Tibial nerve (tissue), 4 donors: ENCODE data around the gene STMN3. TPM values are rescaled to one million over a fixed set of nuclear protein-coding genes. Genes with fewer than 3 reads are reported as not detected.
A peak's percentile ranks its signal among the peaks of the same experiment; 100 is the strongest.
"Not testable (repeated sequence)": the region's sequence is repeated elsewhere in the genome, so short reads cannot be mapped to it uniquely, and the experiment has no call there.

ENCODE experiments used
- DNase-seq, 2 donors: peaks; one replicate each; pipeline ENCODE4 v3.0.0-alpha.2; 2019; ENCODE audit warnings: low spot score in 2 of 2
- H3K27ac ChIP-seq, 4 donors: fragments of 200-600 bp; sonication (generic) in 3 of 4; one replicate each; pipeline ENCODE4 v1.5.1; 2017 to 2019; ENCODE audit warnings: mild to moderate bottlenecking in 1 of 4
- H3K27me3 ChIP-seq, 2 donors: fragments of 200-600 bp; sonication (generic) in 1 of 2; one replicate each; pipeline versions ENCODE4 v1.5.1 to v1.6.0; 2017 to 2019
- H3K36me3 ChIP-seq, 3 donors: fragments of 200-600 bp; sonication (generic); one replicate each; pipeline ENCODE4 v1.5.1; 2018 to 2019
- H3K4me1 ChIP-seq, 4 donors: fragments of 200-600 bp; sonication (generic) in 3 of 4; one replicate each; pipeline ENCODE4 v1.5.1; 2017 to 2019
- H3K4me3 ChIP-seq, 4 donors: fragments of 200-600 bp; sonication (generic) in 3 of 4; one replicate each; pipeline ENCODE4 v1.5.1; 2017 to 2019; ENCODE audit warnings: mild to moderate bottlenecking in 1 of 4, moderate library complexity in 1 of 4
- H3K9me3 ChIP-seq, 4 donors: fragments of 200-600 bp; sonication (generic) in 3 of 4; one replicate each; pipeline ENCODE4 v1.5.1; 2017 to 2019
- CTCF ChIP-seq, 5 experiments: fragments of 200-600 bp in 3 of 5; fragments of 450-650 bp in 2 of 5; sonication (generic) in 3 of 5; IDR thresholded peaks; one replicate each; pipeline ENCODE4 v1.5.1; 2016 to 2019; ENCODE audit warnings: antibody characterized with exemption in 5 of 5, mild to moderate bottlenecking in 3 of 5, moderate library complexity in 2 of 5
- EP300 ChIP-seq, 2 donors: sonication (generic); formaldehyde crosslinking; IDR thresholded peaks; one replicate each; pipeline ENCODE4 v1.6.1; 2017; ENCODE audit warnings: antibody characterized with exemption in 2 of 2, mild to moderate bottlenecking in 1 of 2
- POLR2A ChIP-seq, 2 donors: fragments of 450-650 bp; IDR thresholded peaks; one replicate each; pipeline ENCODE4 v1.6.1; 2017; ENCODE audit warnings: antibody characterized with exemption in 2 of 2, mild to moderate bottlenecking in 2 of 2, moderate library complexity in 2 of 2
- WGBS, 2 donors: methylation state at CpG; one replicate each; pipeline ENCODE4 v1.1.5; 2018; 5-methylcytosine and 5-hydroxymethylcytosine counted together
- total RNA-seq, 4 donors: library from RNA; depleted of rRNA; stranded (reverse); fragments of >200 nt; gene quantifications; one replicate each; pipeline ENCODE4 v1.1.0, GENCODE V29; 2016

The STMN3 gene
- total RNA-seq, 4 donors from 2014 or later, result 12.3 to 26.4 (median 15.5) TPM

- Histone ChIP-seq H3K27ac (no peak overlapping the region), H3K9me3 (no peaks in the 10 kb centered on the region), H3K4me3 (no peak overlapping the region), H3K4me1 (peaks cover 0 to 54% (median 31%) of the 10 kb centered on the region in 4 donors), H3K36me3 (peaks cover 0 to 9% (median 0%) of the 10 kb centered on the region in 3 donors), H3K27me3 (no peaks in the 10 kb centered on the region)
- TF ChIP-seq CTCF (IDR thresholded peaks at IDR 0.05) (no peak), EP300 (IDR thresholded peaks at IDR 0.05) (no peak), POLR2A (IDR thresholded peaks at IDR 0.05) (no peak)
- DNase-seq, result no peak
- WGBS, 2 donors, result 92 to 94% methylated on average over 3 of the region's 3 CpGs
These were observed 3.2 kb upstream of the STMN3 start for GRCh38 chr20:63656451-63656850.

- H3K4me1 ChIP-seq, result peaks cover 0 to 56% (median 32%) of the 10 kb centered on the region in 4 donors
- TF ChIP-seq EP300 (IDR thresholded peaks at IDR 0.05) (no peak), CTCF (IDR thresholded peaks at IDR 0.05) (no peak), POLR2A (IDR thresholded peaks at IDR 0.05) (no peak)
- no peaks in the 10 kb centered on the region for H3K9me3 ChIP-seq
- H3K27me3 ChIP-seq, result no peaks in the 10 kb centered on the region
- WGBS, 2 donors, result 58 to 83% methylated on average over 1 to 2 of the region's 4 CpGs
- no peak overlapping the region for H3K27ac ChIP-seq
- DNase-seq, result no peak
- H3K36me3 ChIP-seq, result no peaks in the 10 kb centered on the region
- no peak overlapping the region for H3K4me3 ChIP-seq
These were observed 2.0 kb upstream of the STMN3 start for GRCh38 chr20:63655249-63655648.

- H3K27ac ChIP-seq, result peak overlapping the region in 3 of 4 donors; percentile 17 to 81 (median 78)
- TF ChIP-seq EP300 (IDR thresholded peaks at IDR 0.05), result no peak
- TF ChIP-seq CTCF (IDR thresholded peaks at IDR 0.05), result no peak
- no peak for TF ChIP-seq POLR2A (IDR thresholded peaks at IDR 0.05)
- WGBS, 2 donors, result 40 to 43% methylated on average over 12 to 14 of the region's 15 CpGs
- H3K36me3 ChIP-seq, result no peaks in the 10 kb centered on the region
- DNase-seq, result no peak
- no peaks in the 10 kb centered on the region for H3K27me3 ChIP-seq
- H3K9me3 ChIP-seq, result no peaks in the 10 kb centered on the region
- peak overlapping the region in 3 of 4 donors; percentile 39 to 73 (median 56) for H3K4me3 ChIP-seq
- peaks cover 0 to 45% (median 27%) of the 10 kb centered on the region in 4 donors for H3K4me1 ChIP-seq
These were observed 897 bp upstream of the STMN3 start for GRCh38 chr20:63653974-63654668.

GRCh38 chr20:63652192-63652980 lies 838 bp downstream of the STMN3 start:
- no peaks in the 10 kb centered on the region for H3K36me3 ChIP-seq
- WGBS, 2 donors, result 2% methylated on average over 25 to 44 of the region's 91 CpGs
- peaks cover 0 to 37% (median 19%) of the 10 kb centered on the region in 4 donors for H3K4me1 ChIP-seq
- H3K4me3 ChIP-seq, result peak overlapping the region; percentile 38 to 73 (median 62)
- no peaks in the 10 kb centered on the region for H3K9me3 ChIP-seq
- peak overlapping the region in 1 of 4 donors; percentile 66 for H3K27ac ChIP-seq
- TF ChIP-seq EP300 (IDR thresholded peaks at IDR 0.05) (no peak), POLR2A (IDR thresholded peaks at IDR 0.05) (no peak), CTCF (IDR thresholded peaks at IDR 0.05) (no peak)
- no peak for DNase-seq
- no peaks in the 10 kb centered on the region for H3K27me3 ChIP-seq

- WGBS, 2 donors, result 16% methylated on average over 11 of the region's 11 CpGs; no CpG with 5 or more reads in 1 of the 2 donors
- no peak for TF ChIP-seq EP300 (IDR thresholded peaks at IDR 0.05)
- no peak for TF ChIP-seq POLR2A (IDR thresholded peaks at IDR 0.05)
- no peak for TF ChIP-seq CTCF (IDR thresholded peaks at IDR 0.05)
- H3K27ac ChIP-seq, result peak overlapping the region in 1 of 4 donors; percentile 66
These were observed 1.4 kb downstream of the STMN3 start for GRCh38 chr20:63651942-63652191.

GRCh38 chr20:63650486-63650885 lies 2.7 kb downstream of the STMN3 start:
- not testable (repeated sequence) for H3K36me3 ChIP-seq, H3K4me3 ChIP-seq, H3K9me3 ChIP-seq, DNase-seq, H3K27me3 ChIP-seq, H3K27ac ChIP-seq
- WGBS, 2 donors, result 87 to 100% methylated on average over 2 to 3 of the region's 25 CpGs
- peaks cover 0 to 31% (median 16%) of the 10 kb centered on the region in 4 donors for H3K4me1 ChIP-seq

More at GRCh38 chr20:63651942-63652191, 1.4 kb downstream of the STMN3 start:
- peak overlapping the region; percentile 38 to 73 (median 62) for H3K4me3 ChIP-seq
- H3K27me3 ChIP-seq, result no peaks in the 10 kb centered on the region
- peaks cover 0 to 32% (median 16%) of the 10 kb centered on the region in 4 donors for H3K4me1 ChIP-seq
- H3K9me3 ChIP-seq, result no peaks in the 10 kb centered on the region
- no peaks in the 10 kb centered on the region for H3K36me3 ChIP-seq
- DNase-seq, result no peak
